Measurements from ENCODE around the gene PCSK9. TPM values are rescaled to one million over a fixed set of nuclear protein-coding genes. Genes with fewer than 3 reads are reported as not detected.

Gene PCSK9
- polyA plus RNA-seq, 1 experiment = 0.11 TPM

- DNase-seq (ENCODE audit: low read depth) = no peak
- no peak overlapping the region for H3K4me3 ChIP-seq (ENCODE audit: low read depth, low read length)
- CTCF ChIA-PET = interaction anchor here (1.2 to 6.4 kb wide), 3 partner anchors 11 to 37 kb away, joined by 3 to 35 read pairs (median 3); no protein-coding TSS in a partner anchor
- no peak for TF ChIP-seq CTCF (IDR thresholded peaks at IDR 0.05; ENCODE audit: insufficient read depth, low read depth, low read length)
- POLR2A ChIA-PET = no interaction called here
- no peaks in the 10 kb centered on the region for H3K36me3 ChIP-seq (ENCODE audit: control insufficient read depth, insufficient read depth, low read length)
- peaks cover 24% of the 10 kb centered on the region for H3K27me3 ChIP-seq (ENCODE audit: control insufficient read depth, insufficient read depth, low read length)
Measured at GRCh38 chr1:55033265-55033614, 6.1 kb upstream of the PCSK9 start.

- no peak for TF ChIP-seq CTCF (IDR thresholded peaks at IDR 0.05; ENCODE audit: insufficient read depth, low read depth, low read length)
Measured at GRCh38 chr1:55034476-55035133, 4.7 kb upstream of the PCSK9 start.

DNA sequence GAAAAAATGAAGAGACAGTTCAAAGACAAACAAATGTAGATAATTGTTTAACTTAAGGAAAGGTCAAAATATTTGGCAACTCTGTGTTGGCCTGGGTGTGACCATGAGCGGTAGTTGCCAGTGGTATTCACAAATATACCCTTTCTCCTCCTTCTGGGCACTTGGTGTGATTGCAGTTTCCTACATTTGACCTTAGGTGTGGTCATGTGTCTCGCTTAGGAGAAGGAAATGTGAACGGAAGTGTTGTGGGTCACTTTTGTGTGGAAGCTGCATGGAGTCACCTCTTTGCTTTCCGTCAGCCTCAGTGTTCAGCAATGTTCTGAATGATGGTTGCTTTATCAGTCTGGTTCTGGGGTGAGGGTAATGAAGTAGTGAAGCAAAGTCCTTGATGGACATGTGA is 3.4 kb upstream of the PCSK9 start:
- peaks cover 44% of the 10 kb centered on the region for H3K27me3 ChIP-seq (ENCODE audit: control insufficient read depth, insufficient read depth, low read length)
- TF ChIP-seq CTCF (IDR thresholded peaks at IDR 0.05; ENCODE audit: insufficient read depth, low read depth, low read length) = no peak
- POLR2A ChIA-PET = no interaction called here
- H3K36me3 ChIP-seq (ENCODE audit: control insufficient read depth, insufficient read depth, low read length) = no peaks in the 10 kb centered on the region
- no peak for DNase-seq (ENCODE audit: low read depth)
- no peak overlapping the region for H3K4me3 ChIP-seq (ENCODE audit: low read depth, low read length)
- CTCF ChIA-PET = interaction anchor here (1.2 to 6.4 kb wide), 3 partner anchors 10 to 16 kb away, joined by 3 to 35 read pairs (median 3); no protein-coding TSS in a partner anchor

More at GRCh38 chr1:55034476-55035133, 4.7 kb upstream of the PCSK9 start:
- Histone ChIP-seq H3K36me3 (ENCODE audit: control insufficient read depth, insufficient read depth, low read length) (no peaks in the 10 kb centered on the region), H3K27me3 (ENCODE audit: control insufficient read depth, insufficient read depth, low read length) (peaks cover 36% of the 10 kb centered on the region), H3K4me3 (ENCODE audit: low read depth, low read length) (no peak overlapping the region)
- DNase-seq (ENCODE audit: low read depth) = no peak
- CTCF ChIA-PET = interaction anchor here (1.0 to 6.4 kb wide), 6 partner anchors 11 to 90 kb away, joined by 3 to 35 read pairs (median 3); no protein-coding TSS in a partner anchor
- POLR2A ChIA-PET = no interaction called here

GRCh38 chr1:55037733-55038551 is 1.4 kb upstream of the PCSK9 start:
- no peaks in the 10 kb centered on the region for H3K36me3 ChIP-seq (ENCODE audit: control insufficient read depth, insufficient read depth, low read length)
- TF ChIP-seq CTCF (IDR thresholded peaks at IDR 0.05; ENCODE audit: insufficient read depth, low read depth, low read length) = no peak
- no peak overlapping the region for H3K4me3 ChIP-seq (ENCODE audit: low read depth, low read length)
- H3K27me3 ChIP-seq (ENCODE audit: control insufficient read depth, insufficient read depth, low read length) = peaks cover 53% of the 10 kb centered on the region
- DNase-seq (ENCODE audit: low read depth) = no peak
- POLR2A ChIA-PET = no interaction called here
- CTCF ChIA-PET = interaction anchor here (1.4 to 6.4 kb wide), 2 partner anchors 16 kb away, joined by 5 to 35 read pairs; no protein-coding TSS in a partner anchor

GRCh38 chr1:55038552-55038838 is 853 bp upstream of the PCSK9 start:
- no peak overlapping the region for H3K4me3 ChIP-seq (ENCODE audit: low read depth, low read length)
- H3K36me3 ChIP-seq (ENCODE audit: control insufficient read depth, insufficient read depth, low read length) = no peaks in the 10 kb centered on the region
- no peak for DNase-seq (ENCODE audit: low read depth)
- TF ChIP-seq CTCF (IDR thresholded peaks at IDR 0.05; ENCODE audit: insufficient read depth, low read depth, low read length) = no peak
- H3K27me3 ChIP-seq (ENCODE audit: control insufficient read depth, insufficient read depth, low read length) = peaks cover 53% of the 10 kb centered on the region
- CTCF ChIA-PET = interaction anchor here (1.4 kb wide), 1 partner anchor 16 kb away, joined by 5 read pairs; no protein-coding TSS in a partner anchor
- POLR2A ChIA-PET = no interaction called here

Measured in BJ (cell line).